Calu3 (cell line): ENCODE measurements around the gene ELMO1. TPM values are rescaled to one million over a fixed set of nuclear protein-coding genes. Genes with fewer than 3 reads are reported as not detected.

Experiments used
- BruUV-seq: library from RNA; stranded (reverse); fragments of 400-500 nt; replicated peaks from 2 replicates; lab custom pipeline; 2021; lab: Mats Ljungman, UMichigan
- CTCF ChIA-PET: fragments of 300-600 bp; sonication (Branson Sonifier 250); formaldehyde crosslinking; loops from one replicate; lab custom pipeline; 2022; ENCODE audit warnings: antibody characterized with exemption; lab: Charles Lee
- DNase-seq: peaks from one replicate; pipeline ENCODE4 v3.0.0; 2022
- H3K27ac Mint-ChIP-seq: one replicate; pipeline ENCODE4 v1.8.0; 2022; ENCODE audit warnings: mixed read lengths; ENCODE audit not compliant: unreplicated experiment
- H3K27me3 Mint-ChIP-seq: one replicate; pipeline ENCODE4 v1.8.0; 2022; ENCODE audit warnings: mixed read lengths; ENCODE audit not compliant: unreplicated experiment
- H3K36me3 Mint-ChIP-seq: one replicate; pipeline ENCODE4 v1.8.0; 2022; ENCODE audit warnings: mild to moderate bottlenecking, moderate library complexity, mixed read lengths; ENCODE audit not compliant: insufficient read depth, unreplicated experiment
- H3K4me1 Mint-ChIP-seq: one replicate; pipeline ENCODE4 v1.8.0; 2022; ENCODE audit warnings: mild to moderate bottlenecking, low read depth, mixed read lengths; ENCODE audit not compliant: unreplicated experiment
- H3K4me3 Mint-ChIP-seq: one replicate; pipeline ENCODE4 v1.8.0; 2022; ENCODE audit warnings: mild to moderate bottlenecking, low read depth, moderate library complexity, mixed read lengths; ENCODE audit not compliant: unreplicated experiment
- H3K9me3 Mint-ChIP-seq: one replicate; pipeline ENCODE4 v1.8.0; 2022; ENCODE audit warnings: low read depth, mixed read lengths; ENCODE audit not compliant: unreplicated experiment
- intact Hi-C: fragments of 100-400 bp; cut with micrococcal nuclease; formaldehyde crosslinking; loops from one replicate; pipeline ENCODE4 v1.10.0; 2022; ENCODE audit not compliant: unreplicated experiment
- total RNA-seq: library from RNA; stranded (reverse); gene quantifications from 2 replicates; pipeline ENCODE4 v1.2.3, GENCODE V29; 2022
- TF ChIP-seq, protein P1 (sequence below): fragments of 200-600 bp; IDR thresholded peaks from one replicate; pipeline ENCODE4 v1.8.0; 2022; ENCODE audit warnings: antibody characterized with exemption; ENCODE audit not compliant: unreplicated experiment

ELMO1 gene
- total RNA-seq, 1 experiment from 2014 or later = not detected

DNA sequence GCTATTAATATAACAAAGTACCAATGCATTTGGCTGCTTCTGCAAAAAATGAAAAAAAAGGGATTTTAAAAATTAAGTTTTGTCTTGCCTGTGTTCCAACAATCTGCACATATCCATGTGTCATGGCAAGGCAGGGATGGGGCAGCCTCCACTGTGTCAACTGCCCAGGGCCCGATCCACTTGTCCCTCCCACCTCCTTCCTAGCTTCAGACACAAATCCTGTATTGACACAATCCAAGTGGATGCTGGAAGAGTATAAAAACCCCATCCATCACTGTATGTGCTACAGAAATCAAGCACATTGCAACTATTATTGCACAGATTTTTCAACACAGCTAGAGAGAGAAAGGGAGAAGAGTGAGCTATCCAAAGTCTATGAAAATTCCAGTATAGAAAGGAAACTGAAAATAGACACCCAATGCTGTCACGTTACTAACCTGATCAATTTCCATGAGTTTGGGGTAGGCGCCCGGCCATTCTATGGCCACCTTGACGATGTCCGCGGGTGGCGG, 106.4 kb downstream of the ELMO1 start:
- no peak for DNase-seq
- H3K27ac Mint-ChIP-seq = no peak overlapping the region
- H3K4me1 Mint-ChIP-seq = no peaks in the 10 kb centered on the region
- no peaks in the 10 kb centered on the region for H3K36me3 Mint-ChIP-seq
- TF ChIP-seq, protein P1, sequence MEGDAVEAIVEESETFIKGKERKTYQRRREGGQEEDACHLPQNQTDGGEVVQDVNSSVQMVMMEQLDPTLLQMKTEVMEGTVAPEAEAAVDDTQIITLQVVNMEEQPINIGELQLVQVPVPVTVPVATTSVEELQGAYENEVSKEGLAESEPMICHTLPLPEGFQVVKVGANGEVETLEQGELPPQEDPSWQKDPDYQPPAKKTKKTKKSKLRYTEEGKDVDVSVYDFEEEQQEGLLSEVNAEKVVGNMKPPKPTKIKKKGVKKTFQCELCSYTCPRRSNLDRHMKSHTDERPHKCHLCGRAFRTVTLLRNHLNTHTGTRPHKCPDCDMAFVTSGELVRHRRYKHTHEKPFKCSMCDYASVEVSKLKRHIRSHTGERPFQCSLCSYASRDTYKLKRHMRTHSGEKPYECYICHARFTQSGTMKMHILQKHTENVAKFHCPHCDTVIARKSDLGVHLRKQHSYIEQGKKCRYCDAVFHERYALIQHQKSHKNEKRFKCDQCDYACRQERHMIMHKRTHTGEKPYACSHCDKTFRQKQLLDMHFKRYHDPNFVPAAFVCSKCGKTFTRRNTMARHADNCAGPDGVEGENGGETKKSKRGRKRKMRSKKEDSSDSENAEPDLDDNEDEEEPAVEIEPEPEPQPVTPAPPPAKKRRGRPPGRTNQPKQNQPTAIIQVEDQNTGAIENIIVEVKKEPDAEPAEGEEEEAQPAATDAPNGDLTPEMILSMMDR = no peak
- no peak overlapping the region for H3K4me3 Mint-ChIP-seq
- CTCF ChIA-PET = no interaction called here
- H3K9me3 Mint-ChIP-seq = peaks cover 5% of the 10 kb centered on the region
- no peaks in the 10 kb centered on the region for H3K27me3 Mint-ChIP-seq
- intact Hi-C loops = no loop called here
- no TSS peak for BruUV-seq

DNA sequence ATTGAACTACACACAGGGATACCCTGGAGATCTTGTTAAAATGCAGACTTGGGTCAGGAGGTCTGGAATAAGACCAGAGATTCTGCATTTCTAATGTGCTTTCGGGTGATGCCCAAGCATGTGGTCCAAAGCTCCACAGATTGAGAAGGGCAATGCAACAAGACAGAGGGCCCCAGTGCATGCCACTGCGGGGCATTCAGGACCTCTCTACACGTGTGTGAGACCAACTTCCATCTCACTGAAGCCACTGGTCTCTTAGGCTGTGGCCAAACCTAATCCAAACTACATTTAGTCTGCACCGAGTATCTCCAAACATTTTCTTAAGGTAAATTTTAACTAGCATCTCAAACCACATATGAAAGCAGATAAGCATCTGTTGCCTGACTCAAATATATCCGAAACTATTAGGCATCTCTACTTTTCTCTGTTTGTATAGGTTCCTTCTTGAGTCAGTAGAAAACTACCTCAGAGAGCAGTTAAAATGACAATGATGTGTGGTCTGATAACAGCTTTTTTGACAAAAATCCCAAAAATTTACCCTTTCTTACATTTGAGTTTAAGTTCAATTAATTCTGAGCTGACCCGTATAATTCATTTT, 107.5 kb downstream of the ELMO1 start:
- Mint-ChIP-seq H3K36me3 (no peaks in the 10 kb centered on the region), H3K4me1 (no peaks in the 10 kb centered on the region), H3K27me3 (no peaks in the 10 kb centered on the region), H3K9me3 (peaks cover 12% of the 10 kb centered on the region), H3K27ac (no peak overlapping the region), H3K4me3 (no peak overlapping the region)
- DNase-seq = no peak
- CTCF ChIA-PET = no interaction called here
- intact Hi-C loops = no loop called here
- TF ChIP-seq, protein P1 = no peak
- no TSS peak for BruUV-seq

DNA sequence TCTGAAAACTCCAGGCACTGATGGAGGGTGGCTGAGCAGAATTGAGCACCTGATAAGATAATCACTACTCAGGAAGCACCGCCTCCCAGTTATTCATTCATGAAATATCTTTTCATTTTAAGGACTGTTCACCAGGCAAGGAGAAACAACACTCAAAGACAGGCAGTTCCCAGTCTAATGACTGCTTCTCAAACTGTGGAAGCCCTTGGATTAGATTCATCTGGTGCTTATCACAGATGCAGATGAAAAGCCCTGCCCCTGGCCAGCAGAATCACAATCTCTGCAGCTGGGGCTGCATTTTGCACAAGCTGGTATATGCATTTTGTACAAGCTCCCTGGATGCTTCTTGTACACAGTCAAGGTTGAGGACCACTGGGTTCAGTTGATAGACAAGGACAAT, 109.7 kb downstream of the ELMO1 start:
- BruUV-seq = no TSS peak
- TF ChIP-seq, protein P1 = no peak
- intact Hi-C loops = no loop called here
- Mint-ChIP-seq H3K4me1 (no peaks in the 10 kb centered on the region), H3K4me3 (no peak overlapping the region), H3K27me3 (no peaks in the 10 kb centered on the region), H3K27ac (no peak overlapping the region), H3K36me3 (no peaks in the 10 kb centered on the region), H3K9me3 (peaks cover 7% of the 10 kb centered on the region)
- DNase-seq = no peak
- CTCF ChIA-PET = no interaction called here

DNA sequence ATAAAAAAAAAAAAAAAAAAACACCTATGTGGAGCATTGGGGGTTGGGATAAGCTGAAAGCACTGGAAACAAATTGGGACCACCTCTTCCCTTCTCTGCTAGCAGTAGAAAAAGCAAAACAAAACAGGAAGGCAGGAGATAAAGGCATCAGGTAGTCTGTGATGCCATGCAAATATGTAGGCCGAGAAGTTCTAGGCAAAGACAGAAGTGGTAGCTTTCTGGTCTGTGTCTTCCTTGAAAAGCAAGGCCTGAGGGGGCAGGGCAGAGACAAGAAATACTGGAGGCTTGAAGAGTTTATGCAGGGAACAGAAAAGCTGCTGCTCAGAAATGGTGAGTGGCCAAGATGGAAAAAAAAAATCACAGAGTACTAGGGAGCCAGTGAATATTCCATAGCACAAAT, 111.1 kb downstream of the ELMO1 start:
- BruUV-seq = no TSS peak
- no peak for DNase-seq
- no peaks in the 10 kb centered on the region for H3K36me3 Mint-ChIP-seq
- intact Hi-C loops = no loop called here
- no peaks in the 10 kb centered on the region for H3K27me3 Mint-ChIP-seq
- H3K4me1 Mint-ChIP-seq = no peaks in the 10 kb centered on the region
- no peak overlapping the region for H3K27ac Mint-ChIP-seq
- peaks cover 8% of the 10 kb centered on the region for H3K9me3 Mint-ChIP-seq
- TF ChIP-seq, protein P1 = no peak
- CTCF ChIA-PET = interaction anchor here (0.7 kb wide), 1 partner anchor 58 kb away, joined by 4 read pairs; no protein-coding TSS in a partner anchor
- H3K4me3 Mint-ChIP-seq = no peak overlapping the region
